H1 (cell line): ENCODE results near the gene UNC80. TPM values are rescaled to one million over a fixed set of nuclear protein-coding genes. Genes with fewer than 3 reads are reported as not detected.

Experiments
- ATF3 ChIP-seq: IDR thresholded peaks from 2 replicates; pipeline ENCODE4 v1.6.1; 2011; ENCODE audit warnings: low read depth, mild to moderate bottlenecking, low read length; ENCODE audit not compliant: insufficient read depth
- CHD1 ChIP-seq: IDR thresholded peaks from 2 replicates; pipeline ENCODE4 v1.6.1; 2012; ENCODE audit warnings: low read depth, low read length, improper control_type of control experiment
- POU5F1 ChIP-seq: IDR thresholded peaks from 2 replicates; pipeline ENCODE4 v1.6.1; 2011; ENCODE audit warnings: low read depth, mild to moderate bottlenecking, low read length, moderate library complexity
- RXRA ChIP-seq: IDR thresholded peaks from 2 replicates; pipeline ENCODE4 v1.6.1; 2011; ENCODE audit warnings: low read depth, mild to moderate bottlenecking, low read length, moderate library complexity; ENCODE audit not compliant: insufficient read depth
- polyA plus RNA-seq, 7 experiments: library from polyadenylated mRNA; depleted of rRNA in 3 of 7; stranded (reverse) in 5 of 7; unstranded in 2 of 7; fragments of >200 nt in 5 of 7; fragments of 200-250 nt in 2 of 7; gene quantifications; 1 replicate in 5 of 7; 2 replicates in 1 of 7; 4 replicates in 1 of 7; pipeline versions ENCODE4 v1.2.1 to v1.2.3, GENCODE V29; 2011 to 2013; ENCODE audit warnings: missing spikeins in 2 of 7, mixed read lengths in 2 of 7
- total RNA-seq: library from RNA; stranded (reverse); fragmentation: NEBNext Ultra II Directional; extraction: Animal tissue kit (Norgen Biotek cat#: 25700); gene quantifications from 2 replicates; pipeline ENCODE4 v1.2.1, GENCODE V29; 2021

Gene UNC80
- total and polyA plus RNA-seq, 2 of the 8 experiments (the other 6 are each of a cell fraction or from before 2014, with no cell fraction given) = 0.53 to 0.56 TPM

- TF ChIP-seq ATF3 (no peak), CHD1 (no peak), POU5F1 (no peak), RXRA (no peak)
- TF ChIP-seq, all 59 proteins: peak for 0
Measured at GRCh38 chr2:209908511-209908910, 136.9 kb downstream of the UNC80 start (continued).
